CD14-positive monocyte (primary cell): ENCODE results near the gene MRPS11. TPM values are rescaled to one million over a fixed set of nuclear protein-coding genes. Genes with fewer than 3 reads are reported as not detected.
"Not testable (repeated sequence)": the region's sequence is repeated elsewhere in the genome, so short reads cannot be mapped to it uniquely, and the experiment has no call there.

ENCODE experiments used
- DNase-seq, 3 donors: peaks; one replicate each; pipeline ENCODE4 v3.0.0-alpha.2; 2011 to 2022
- H2AFZ ChIP-seq: 2 replicates; pipeline ENCODE4 v1.6.0; 2012; ENCODE audit warnings: mild to moderate bottlenecking, low read depth, low read length, inconsistent platforms; ENCODE audit not compliant: insufficient read depth, poor library complexity, severe bottlenecking
- H3K27ac ChIP-seq, 2 donors: 1 replicate in 1 of 2; 2 replicates in 1 of 2; pipeline ENCODE4 v1.5.1; 2012 to 2013; ENCODE audit warnings: low read length in 2 of 2, control low read depth in 1 of 2, inconsistent platforms in 1 of 2, low read depth in 1 of 2, mild to moderate bottlenecking in 1 of 2
- H3K27me3 ChIP-seq, 2 donors: one replicate each; pipeline versions ENCODE4 v1.6.0 to v1.6.1; 2011 to 2013; ENCODE audit warnings: low read length in 2 of 2; ENCODE audit not compliant: control insufficient read depth in 2 of 2, insufficient read depth in 2 of 2
- H3K36me3 ChIP-seq, 2 donors: replicated peaks in 1 of 2; 1 replicate in 1 of 2; 2 replicates in 1 of 2; pipeline versions ENCODE4 v1.5.1 to v1.6.1; 2012 to 2013; ENCODE audit warnings: low read length in 2 of 2, control low read depth in 1 of 2, inconsistent platforms in 1 of 2, mild to moderate bottlenecking in 1 of 2; ENCODE audit not compliant: insufficient read depth in 2 of 2, control insufficient read depth in 1 of 2
- H3K4me1 ChIP-seq, 2 donors: 1 replicate in 1 of 2; 2 replicates in 1 of 2; pipeline versions ENCODE4 v1.5.1 to v1.6.1; 2012 to 2013; ENCODE audit warnings: low read length in 2 of 2, control low read depth in 1 of 2, inconsistent platforms in 1 of 2, mild to moderate bottlenecking in 1 of 2, moderate library complexity in 1 of 2; ENCODE audit not compliant: insufficient read depth in 2 of 2, control insufficient read depth in 1 of 2
- H3K4me2 ChIP-seq: replicated peaks from 2 replicates; pipeline ENCODE3; 2012; ENCODE audit warnings: low read length, moderate library complexity, mild to moderate bottlenecking; ENCODE audit not compliant: poor library complexity, severe bottlenecking; ENCODE audit errors: extremely low read depth
- H3K4me3 ChIP-seq, 3 experiments: fragments of 200-600 bp in 1 of 3; sonication (generic) in 1 of 3; replicated peaks in 1 of 3; 1 replicate in 2 of 3; 2 replicates in 1 of 3; pipeline ENCODE4 v1.5.1; 2011 to 2013; ENCODE audit warnings: low read length in 3 of 3, mild to moderate bottlenecking in 3 of 3, control low read depth in 2 of 3, low read depth in 2 of 3, inconsistent platforms in 1 of 3, moderate library complexity in 1 of 3
- H3K79me2 ChIP-seq: 2 replicates; pipeline ENCODE4 v1.6.0; 2012; ENCODE audit warnings: mild to moderate bottlenecking, control low read depth, inconsistent platforms, low read length, moderate library complexity; ENCODE audit not compliant: insufficient read depth
- H3K9ac ChIP-seq: 2 replicates; pipeline ENCODE4 v1.6.0; 2017; ENCODE audit warnings: low read length, mild to moderate bottlenecking; ENCODE audit not compliant: insufficient read depth, poor library complexity, severe bottlenecking
- H3K9me3 ChIP-seq, 2 donors: replicated peaks in 1 of 2; 1 replicate in 1 of 2; 2 replicates in 1 of 2; pipeline versions ENCODE4 v1.5.1 to v1.6.1; 2012 to 2013; ENCODE audit warnings: low read length in 2 of 2, control low read depth in 1 of 2; ENCODE audit not compliant: control insufficient read depth in 1 of 2, insufficient read depth in 1 of 2
- H4K20me1 ChIP-seq: 2 replicates; pipeline ENCODE4 v1.6.0; 2012; ENCODE audit warnings: mild to moderate bottlenecking, low read length, control low read depth, moderate library complexity; ENCODE audit not compliant: insufficient read depth
- H3K27ac Mint-ChIP-seq, 7 donors: one replicate each; pipeline ENCODE4 v1.8.0; 2020; ENCODE audit warnings: mild to moderate bottlenecking in 7 of 7, mixed read lengths in 7 of 7, moderate library complexity in 6 of 7, inconsistent platforms in 2 of 7
- H3K27me3 Mint-ChIP-seq, 3 donors: one replicate each; pipeline ENCODE4 v1.8.0; 2021 to 2022; ENCODE audit warnings: low read depth in 3 of 3, mild to moderate bottlenecking in 3 of 3, mixed read lengths in 3 of 3, moderate library complexity in 3 of 3, inconsistent platforms in 1 of 3
- H3K36me3 Mint-ChIP-seq, 2 donors: one replicate each; pipeline ENCODE4 v1.8.0; 2020; ENCODE audit warnings: mixed read lengths in 2 of 2, inconsistent platforms in 1 of 2, mild to moderate bottlenecking in 1 of 2
- H3K4me1 Mint-ChIP-seq: one replicate; pipeline ENCODE4 v1.8.0; 2020; ENCODE audit warnings: mild to moderate bottlenecking, mixed read lengths
- H3K4me3 Mint-ChIP-seq, 2 donors: one replicate each; pipeline ENCODE4 v1.8.0; 2020; ENCODE audit warnings: mild to moderate bottlenecking in 2 of 2, mixed read lengths in 2 of 2, moderate library complexity in 1 of 2
- H3K9me3 Mint-ChIP-seq, 7 donors: one replicate each; pipeline ENCODE4 v1.8.0; 2020 to 2022; ENCODE audit warnings: mixed read lengths in 7 of 7, mild to moderate bottlenecking in 6 of 7, moderate library complexity in 6 of 7, inconsistent platforms in 2 of 7
- CTCF ChIP-seq: fragments of 200-600 bp; IDR thresholded peaks from one replicate; pipeline ENCODE4 v1.8.0; 2022; ENCODE audit warnings: antibody characterized with exemption, mild to moderate bottlenecking
- whole genome bisulfite sequencing: methylation state at CpG from one replicate; pipeline ENCODE4 v1.1.5; 2013; ENCODE audit warnings: missing lambda C conversion rate; ENCODE audit not compliant: insufficient coverage; 5-methylcytosine and 5-hydroxymethylcytosine counted together
- intact Hi-C, 2 donors: fragments of 100-400 bp; cut with micrococcal nuclease; formaldehyde crosslinking; loops; one replicate each; pipeline versions ENCODE4 v1.15.0 to v1.15.1; 2023
- polyA plus RNA-seq, 3 donors: library from polyadenylated mRNA; depleted of rRNA in 1 of 3; unstranded in 2 of 3; stranded (reverse) in 1 of 3; fragments of 300-500 nt in 2 of 3; fragments of >200 nt in 1 of 3; fragmentation: Illumina TruSeq in 2 of 3; gene quantifications; 1 replicate in 2 of 3; 2 replicates in 1 of 3; pipeline ENCODE4 v1.2.3, GENCODE V29; 2012 to 2021

The MRPS11 gene
- polyA plus RNA-seq, 3 donors = 31.1 to 70.2 (median 65.2) TPM

- intact Hi-C loops = no loop called here
- H2AFZ ChIP-seq = no peak overlapping the region
- no peak overlapping the region for H3K4me2 ChIP-seq
- TF ChIP-seq CTCF = no peak
- peaks cover 0 to 3% (median 0%) of the 10 kb centered on the region in 7 donors for H3K9me3 Mint-ChIP-seq
- H3K36me3 Mint-ChIP-seq = peaks cover 26 to 38% of the 10 kb centered on the region in 2 donors
- no peaks in the 10 kb centered on the region for H3K79me2 ChIP-seq
- H3K27me3 ChIP-seq = no peaks in the 10 kb centered on the region
- H3K4me1 ChIP-seq = no peaks in the 10 kb centered on the region
- H3K27ac Mint-ChIP-seq = no peak overlapping the region
- no peak for DNase-seq
- no peak overlapping the region for H3K4me3 Mint-ChIP-seq
- no peak overlapping the region for H3K4me3 ChIP-seq
- no peaks in the 10 kb centered on the region for H3K4me1 Mint-ChIP-seq
- peaks cover 7 to 11% of the 10 kb centered on the region in 2 donors for H3K36me3 ChIP-seq
- no peaks in the 10 kb centered on the region for H4K20me1 ChIP-seq
- H3K9ac ChIP-seq = no peak overlapping the region
- H3K27ac ChIP-seq = no peak overlapping the region
- H3K9me3 ChIP-seq = no peaks in the 10 kb centered on the region
- WGBS = 100% methylated on average over 2 of the region's 3 CpGs
- H3K27me3 Mint-ChIP-seq = no peaks in the 10 kb centered on the region
Measured at GRCh38 chr15:88518903-88519302, 51.4 kb downstream of the MRPS11 start.

DNA sequence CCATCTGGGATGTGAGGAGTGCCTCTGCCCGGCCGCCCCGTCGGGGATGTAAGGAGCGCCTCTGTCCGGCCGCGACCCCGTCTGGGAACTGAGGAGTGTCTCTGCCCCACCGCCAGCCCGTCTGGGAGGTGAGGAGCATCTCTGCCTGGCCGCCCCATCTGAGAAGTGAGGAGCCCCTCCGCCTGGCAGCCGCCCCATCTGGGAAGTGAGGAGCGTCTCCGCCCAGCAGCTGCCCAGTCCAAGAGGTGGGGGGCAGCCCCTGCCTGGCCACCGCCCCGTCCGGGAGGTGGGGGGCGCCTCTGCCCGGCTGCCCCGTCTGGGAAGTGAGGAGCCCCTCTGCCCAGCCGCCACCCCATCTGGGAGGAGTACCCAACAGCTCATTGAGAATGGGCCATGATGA lies 56.6 kb downstream of the MRPS11 start:
- H3K4me3 ChIP-seq, DNase-seq, H3K4me2 ChIP-seq, H3K79me2 ChIP-seq, H4K20me1 ChIP-seq, intact Hi-C loops, H3K4me3 Mint-ChIP-seq, H3K9me3 ChIP-seq, H3K27me3 ChIP-seq, H2AFZ ChIP-seq, H3K9me3 Mint-ChIP-seq, H3K27me3 Mint-ChIP-seq, H3K4me1 ChIP-seq, H3K27ac ChIP-seq, H3K27ac Mint-ChIP-seq, H3K4me1 Mint-ChIP-seq, H3K9ac ChIP-seq: not testable (repeated sequence)
- over 99% methylated on average over 21 of the region's 23 CpGs for WGBS
- peaks cover 39 to 58% of the 10 kb centered on the region in 2 donors for H3K36me3 Mint-ChIP-seq
- peaks cover 27 to 43% of the 10 kb centered on the region in 2 donors for H3K36me3 ChIP-seq
